A549 treated with DMSO at 1 μM for 4 hours (cell line): ENCODE results near the gene TRIP6. TPM values are rescaled to one million over a fixed set of nuclear protein-coding genes. Genes with fewer than 3 reads are reported as not detected.

Experiments used
- total RNA-seq: library from RNA; stranded (reverse); fragments of 200-300 nt; extraction: Qiagen RNA extraction; gene quantifications from 5 replicates; pipeline ENCODE4 v1.2.3, GENCODE V29; 2022; ENCODE audit warnings: low read depth

TRIP6 gene, protein sequence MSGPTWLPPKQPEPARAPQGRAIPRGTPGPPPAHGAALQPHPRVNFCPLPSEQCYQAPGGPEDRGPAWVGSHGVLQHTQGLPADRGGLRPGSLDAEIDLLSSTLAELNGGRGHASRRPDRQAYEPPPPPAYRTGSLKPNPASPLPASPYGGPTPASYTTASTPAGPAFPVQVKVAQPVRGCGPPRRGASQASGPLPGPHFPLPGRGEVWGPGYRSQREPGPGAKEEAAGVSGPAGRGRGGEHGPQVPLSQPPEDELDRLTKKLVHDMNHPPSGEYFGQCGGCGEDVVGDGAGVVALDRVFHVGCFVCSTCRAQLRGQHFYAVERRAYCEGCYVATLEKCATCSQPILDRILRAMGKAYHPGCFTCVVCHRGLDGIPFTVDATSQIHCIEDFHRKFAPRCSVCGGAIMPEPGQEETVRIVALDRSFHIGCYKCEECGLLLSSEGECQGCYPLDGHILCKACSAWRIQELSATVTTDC
- 46.1 to 61.3 TPM (median 52.0 TPM) in 5 replicates for total RNA-seq

DNA sequence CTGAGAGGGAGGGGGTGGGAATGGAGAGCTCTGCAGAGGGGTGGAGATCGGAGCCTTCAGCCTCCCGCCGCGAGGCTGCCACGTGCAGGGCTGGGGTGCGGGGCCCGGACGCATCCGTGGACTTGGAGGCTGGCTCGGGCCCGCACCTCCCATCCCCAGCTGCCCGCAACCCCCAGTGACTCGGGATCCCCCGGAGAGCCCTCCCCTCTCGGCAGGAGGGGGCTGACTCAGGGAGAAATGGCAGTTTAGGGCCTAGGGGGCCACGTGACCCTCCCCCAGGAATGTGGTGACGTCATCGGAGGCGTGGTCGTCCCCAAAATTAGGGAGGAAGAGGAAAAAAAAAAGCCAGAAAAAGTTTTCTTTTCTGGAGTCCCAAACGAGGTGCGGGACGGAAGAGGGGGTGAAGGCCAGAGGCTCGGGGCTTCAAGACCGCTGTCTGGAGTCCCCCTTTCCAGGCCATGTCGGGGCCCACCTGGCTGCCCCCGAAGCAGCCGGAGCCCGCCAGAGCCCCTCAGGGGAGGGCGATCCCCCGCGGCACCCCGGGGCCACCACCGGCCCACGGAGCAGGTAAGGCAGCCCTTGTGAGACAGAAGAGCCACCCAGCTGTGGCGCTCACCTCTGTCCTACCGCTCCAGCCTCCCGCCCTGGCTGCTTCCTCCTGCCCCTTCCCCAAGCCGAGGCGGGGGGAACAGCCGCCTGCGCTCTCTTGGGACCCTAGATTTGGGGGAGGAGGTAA is at the start of gene TRIP6:
Gene TRIP6, plus strand, starts transcription at position 348 of the 736 bp plus-strand sequence. Its CDS starts 111 bp downstream, at position 459.

DNA sequence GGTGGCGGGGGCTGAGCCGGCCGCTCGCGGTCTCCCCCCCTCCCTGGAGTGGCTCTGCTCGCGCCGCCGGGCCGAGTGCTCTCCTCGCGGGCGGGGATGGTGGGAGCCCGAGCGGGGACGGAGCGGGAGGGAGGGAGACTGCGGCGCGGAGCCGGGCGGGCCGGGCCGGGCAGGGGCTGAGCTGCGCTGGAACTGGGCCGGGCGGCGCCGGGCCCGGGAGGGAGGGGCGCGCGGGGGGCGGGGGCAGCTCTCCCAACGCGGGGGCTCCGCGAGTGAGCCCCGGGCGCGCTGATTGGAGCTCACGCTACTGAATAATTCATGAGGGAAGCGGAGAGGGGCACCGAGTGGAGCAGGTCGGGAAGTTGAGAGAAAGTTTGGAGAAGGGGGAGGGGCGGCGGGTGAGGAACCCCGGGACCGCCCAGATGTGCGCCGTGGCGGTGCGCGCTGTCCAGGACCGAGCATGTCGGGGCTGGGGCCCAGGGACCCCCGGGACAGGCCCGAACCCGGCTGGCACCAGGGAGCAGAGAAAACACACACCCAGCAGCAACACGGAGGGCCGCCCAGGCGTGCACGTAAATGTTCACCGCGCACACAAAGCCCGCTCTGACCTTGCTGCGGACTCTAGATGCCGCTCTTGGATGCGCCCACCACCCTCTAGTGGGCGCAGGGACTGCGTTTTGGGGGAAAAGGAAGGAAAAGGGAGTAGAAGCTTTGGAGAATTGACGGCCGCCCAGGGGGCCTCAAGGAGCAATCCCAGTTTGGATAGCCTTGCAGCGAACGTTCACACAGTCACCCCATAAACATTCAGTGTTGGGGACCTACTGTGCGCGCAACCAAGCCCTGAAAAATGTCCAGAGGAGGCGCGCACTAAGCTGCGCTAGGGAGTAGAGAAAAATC is 39.6 kb upstream of the TRIP6 start, which contains the start of gene EPHB4:
Gene EPHB4, minus strand, starts transcription at position 194 of the 897 bp plus-strand sequence. CDS start 493 bp downstream, outside the sequence.

DNA sequence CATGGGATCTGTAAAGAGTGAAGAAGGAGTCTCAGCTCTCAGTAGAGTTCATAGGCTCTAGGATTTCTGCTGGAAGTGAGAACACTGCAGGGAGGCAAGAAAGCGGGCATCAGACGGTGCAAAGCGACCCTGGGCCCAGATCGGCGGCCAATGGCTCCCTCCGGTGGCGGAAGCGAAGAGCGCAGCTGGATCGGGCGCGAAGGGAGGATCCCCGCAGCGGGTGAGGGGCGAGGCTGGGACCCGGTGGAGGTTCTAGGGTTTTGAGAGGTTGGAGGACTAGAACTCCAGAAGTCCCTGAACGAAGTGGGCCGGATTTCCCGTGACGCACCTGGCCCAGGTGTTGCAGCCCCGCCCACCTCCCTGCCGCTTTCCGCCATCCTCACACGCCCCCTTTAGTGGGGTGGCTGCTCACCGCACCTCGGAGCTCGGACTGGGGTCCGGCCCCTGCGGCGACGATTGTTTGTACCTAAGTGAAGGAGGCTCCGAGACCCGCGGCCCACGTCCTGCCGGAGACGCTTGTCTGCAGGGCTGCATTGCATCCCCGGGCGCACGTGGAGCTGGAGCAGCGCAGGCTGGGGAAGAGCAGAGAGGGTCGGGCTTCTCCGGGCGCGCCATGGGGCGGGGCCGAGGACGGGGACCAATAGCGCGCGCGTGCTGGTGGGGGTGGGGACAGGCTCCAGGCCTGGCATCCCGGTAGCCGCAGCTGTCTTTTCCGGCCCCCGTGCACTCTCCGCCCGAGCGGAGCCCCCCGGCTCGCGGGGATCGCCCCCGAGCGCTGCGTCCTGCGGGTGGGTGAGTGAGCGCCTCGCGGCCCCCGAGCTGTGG is 14.9 kb upstream of the TRIP6 start, which contains the start of gene SLC12A9:
Gene SLC12A9, plus strand, starts transcription at position 666 of the 825 bp plus-strand sequence. CDS start 1,485 bp downstream, outside the sequence.

DNA sequence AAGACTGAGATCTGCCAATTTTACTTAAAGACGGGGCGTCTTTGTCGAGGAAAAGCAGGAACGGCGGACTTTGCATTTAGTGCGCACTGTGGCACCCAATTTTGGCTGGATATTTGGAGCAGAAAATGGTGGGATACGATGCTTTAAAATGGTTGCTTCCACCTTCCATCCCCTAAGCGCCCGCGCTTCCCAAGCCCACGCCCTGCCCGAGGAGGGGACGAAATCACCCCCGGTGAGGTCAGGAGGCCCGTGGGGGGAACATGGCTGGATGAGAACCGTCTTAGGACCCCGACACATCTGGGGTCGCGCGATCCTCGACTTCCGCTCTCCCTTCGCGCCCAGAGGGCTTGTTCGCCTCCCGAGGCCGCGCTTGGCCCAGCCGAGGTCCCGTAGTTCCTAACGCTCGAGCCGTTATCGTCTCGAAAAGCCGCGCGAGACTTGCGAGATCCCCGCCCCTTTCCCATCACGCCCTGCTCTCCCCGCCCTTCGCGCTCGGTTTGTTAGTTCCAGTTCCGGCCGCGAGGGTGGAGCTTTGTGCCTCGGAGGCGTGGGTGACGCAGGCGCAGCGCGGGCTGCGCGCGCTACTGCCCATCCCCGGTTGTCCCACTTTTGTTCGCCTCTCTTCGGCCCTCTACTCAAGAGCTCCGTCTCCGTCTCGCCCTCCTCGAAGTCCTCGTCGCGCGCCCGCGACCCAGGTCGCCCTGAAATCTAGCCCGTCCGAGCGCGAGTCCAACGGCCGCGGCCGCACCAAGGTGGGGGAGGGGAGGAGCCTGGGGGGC is 7.6 kb downstream of the TRIP6 start, which contains the start of gene SRRT:
Gene SRRT, plus strand, starts transcription at position 527 of the 779 bp plus-strand sequence. CDS start 488 bp downstream, outside the sequence.

DNA sequence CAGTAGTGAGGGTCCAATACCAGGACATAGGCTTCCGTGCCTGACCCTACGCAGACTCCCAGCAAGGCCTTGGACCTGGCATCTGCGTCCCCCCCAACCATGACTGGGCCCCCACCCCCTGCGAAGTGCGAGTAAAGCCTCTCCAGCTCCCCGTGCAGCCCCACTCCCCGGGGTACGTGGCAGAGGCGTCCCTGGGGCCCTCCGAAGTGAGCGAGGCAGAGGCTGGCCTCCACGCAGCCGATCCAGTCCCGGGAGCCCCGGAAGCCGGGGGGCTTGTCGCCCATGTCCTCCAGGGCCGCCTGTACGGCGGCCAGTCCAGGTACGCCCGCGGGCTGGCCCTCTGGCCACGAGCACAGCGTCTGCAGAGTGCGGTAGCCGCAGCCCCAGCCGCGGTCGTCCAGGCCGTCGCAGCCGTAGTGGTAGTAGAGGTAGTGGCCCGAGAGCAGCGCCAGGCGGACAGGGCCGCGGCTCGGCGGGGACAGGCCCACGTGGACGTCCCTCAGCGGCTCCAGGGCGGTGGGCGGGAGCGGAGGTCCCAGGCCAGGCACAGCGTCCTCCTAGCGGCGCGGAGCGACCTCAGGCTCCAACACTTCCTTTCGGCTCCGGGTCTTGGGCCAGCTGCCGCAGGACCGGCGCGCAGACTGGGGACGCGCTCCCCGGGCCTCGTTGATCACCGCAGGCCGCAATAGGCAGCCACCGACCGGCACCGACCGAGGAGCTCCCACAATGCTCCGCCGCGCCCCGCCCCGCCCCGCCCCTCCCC is 22.0 kb downstream of the TRIP6 start, which contains the start of gene UFSP1:
Gene UFSP1, minus strand, starts transcription at position 728 of the 763 bp plus-strand sequence. Its CDS starts 444 bp downstream, at position 284.

DNA sequence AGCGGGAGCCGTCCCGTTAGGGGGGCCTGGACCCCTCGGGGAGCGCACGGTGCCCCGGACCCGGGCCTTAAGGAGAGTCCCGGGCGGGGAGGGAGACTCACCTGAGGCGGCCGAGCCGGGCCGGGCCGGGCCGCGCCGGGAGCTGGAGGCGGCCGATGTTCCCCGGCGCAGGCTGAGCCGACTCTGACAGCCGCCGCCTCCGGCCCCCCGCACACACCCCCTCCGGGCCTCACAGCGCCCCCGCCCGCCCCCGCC is 28.4 kb downstream of the TRIP6 start, which contains the start of gene ACHE:
Gene ACHE, minus strand, starts transcription at position 188 of the 255 bp plus-strand sequence. CDS start 1,656 bp downstream, outside the sequence.

Other genes with a start within 250 kb of the TRIP6 start
- 2.3 to 3.1 TPM (median 2.6 TPM) in 5 replicates for gene TFR2, start 225.8 kb upstream of the TRIP6 start, total RNA-seq
- not detected in 5 replicates for gene ACTL6B, start 210.9 kb upstream of the TRIP6 start, total RNA-seq
- gene GNB2, start 193.6 kb upstream of the TRIP6 start, total RNA-seq: 196 to 273 TPM (median 234 TPM) in 5 replicates
- 15.2 to 24.0 TPM (median 19.9 TPM) in 5 replicates for gene GIGYF1, start 173.1 kb upstream of the TRIP6 start, total RNA-seq
- 73.4 to 102 TPM (median 92.0 TPM) in 5 replicates for gene POP7, start 161.3 kb upstream of the TRIP6 start, total RNA-seq
- gene EPO, start 146.9 kb upstream of the TRIP6 start, total RNA-seq: 0.07 to 0.09 TPM in 2 of 5 replicates, not detected in the others
- not detected in 5 replicates for gene ZAN, start 133.8 kb upstream of the TRIP6 start, total RNA-seq
- 34.2 to 45.6 TPM (median 41.5 TPM) in 5 replicates for gene EPHB4, start 39.9 kb upstream of the TRIP6 start, total RNA-seq
- 14.0 to 16.5 TPM (median 14.7 TPM) in 5 replicates for gene SLC12A9, start 14.7 kb upstream of the TRIP6 start, total RNA-seq
- gene SRRT, start 7.7 kb downstream of the TRIP6 start, total RNA-seq: 112 to 151 TPM (median 144 TPM) in 5 replicates
- 2.9 to 5.7 TPM (median 5.0 TPM) in 5 replicates for gene UFSP1, start 22.3 kb downstream of the TRIP6 start, total RNA-seq
- gene ACHE, start 28.5 kb downstream of the TRIP6 start, total RNA-seq: 1.4 to 2.5 TPM (median 1.8 TPM) in 5 replicates
- gene MUC3A, start 82.1 kb downstream of the TRIP6 start, total RNA-seq: 11.2 to 15.3 TPM (median 12.8 TPM) in 5 replicates
- 15.5 to 19.1 TPM (median 18.6 TPM) in 5 replicates for gene MUC12, start 102.2 kb downstream of the TRIP6 start, total RNA-seq
- gene MUC17, start 152.7 kb downstream of the TRIP6 start, total RNA-seq: 0.01 to 0.05 TPM (median 0.02 TPM) in 5 replicates
- 7.7 to 12.6 TPM (median 12.3 TPM) in 5 replicates for gene TRIM56, start 218.1 kb downstream of the TRIP6 start, total RNA-seq